Measurements from ENCODE around the gene BLOC1S5. TPM values are rescaled to one million over a fixed set of nuclear protein-coding genes. Genes with fewer than 3 reads are reported as not detected.

BLOC1S5 gene
- total RNA-seq, 1 donor from 2014 or later: 19.7 TPM

DNA sequence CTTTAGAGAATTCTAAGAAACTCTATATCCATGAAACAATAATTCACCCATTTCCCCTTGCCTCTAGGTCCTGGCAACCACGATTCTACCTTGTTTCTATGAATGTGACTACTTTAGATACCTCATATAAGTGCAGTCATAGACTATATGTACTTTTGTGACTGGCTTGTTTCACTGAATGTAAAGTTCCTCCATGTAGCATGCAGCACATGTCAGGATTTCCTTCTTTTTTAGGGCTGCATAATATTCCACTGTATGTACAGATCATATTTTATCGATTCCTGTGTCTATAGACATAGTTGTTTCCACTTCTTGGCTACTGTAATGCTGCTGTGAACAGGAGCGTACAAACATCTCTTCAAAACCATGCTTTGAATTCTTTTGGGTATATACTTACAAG lies 26.5 kb upstream of the BLOC1S5 start:
- no peak for DNase-seq (ENCODE audit: low spot score in 2 of 2, unreplicated experiment in 2 of 2)
- H3K36me3 Mint-ChIP-seq: peaks cover 69% of the 10 kb centered on the region
- no peak overlapping the region for H3K27ac Mint-ChIP-seq
- no peak overlapping the region for H3K4me3 Mint-ChIP-seq
- no peaks in the 10 kb centered on the region for H3K4me1 Mint-ChIP-seq
- no peaks in the 10 kb centered on the region for H3K27me3 Mint-ChIP-seq (ENCODE audit: low read depth)
- H3K9me3 Mint-ChIP-seq: peaks cover 27% of the 10 kb centered on the region
- TF ChIP-seq CTCF (IDR thresholded peaks at IDR 0.05; ENCODE audit: unreplicated experiment): no peak

- Mint-ChIP-seq H3K36me3 (peaks cover 59% of the 10 kb centered on the region), H3K4me1 (no peaks in the 10 kb centered on the region), H3K9me3 (peaks cover 27% of the 10 kb centered on the region), H3K27ac (no peak overlapping the region), H3K4me3 (no peak overlapping the region), H3K27me3 (ENCODE audit: low read depth) (no peaks in the 10 kb centered on the region)
- no peak for DNase-seq (ENCODE audit: low spot score in 2 of 2, unreplicated experiment in 2 of 2)
- no peak for TF ChIP-seq CTCF (IDR thresholded peaks at IDR 0.05; ENCODE audit: unreplicated experiment)
Measured at GRCh38 chr6:8088886-8089285, 24.7 kb upstream of the BLOC1S5 start.

GRCh38 chr6:8087870-8088754 lies 23.9 kb upstream of the BLOC1S5 start:
- H3K27me3 Mint-ChIP-seq (ENCODE audit: low read depth): no peaks in the 10 kb centered on the region
- H3K27ac Mint-ChIP-seq: no peak overlapping the region
- H3K4me1 Mint-ChIP-seq: no peaks in the 10 kb centered on the region
- H3K9me3 Mint-ChIP-seq: peaks cover 27% of the 10 kb centered on the region
- no peak for TF ChIP-seq CTCF (IDR thresholded peaks at IDR 0.05; ENCODE audit: unreplicated experiment)
- H3K4me3 Mint-ChIP-seq: no peak overlapping the region
- peaks cover 57% of the 10 kb centered on the region for H3K36me3 Mint-ChIP-seq
- DNase-seq (ENCODE audit: low spot score in 2 of 2, unreplicated experiment in 2 of 2): no peak

GRCh38 chr6:8086755-8087306 lies 22.6 kb upstream of the BLOC1S5 start:
- Mint-ChIP-seq H3K27me3 (ENCODE audit: low read depth) (no peaks in the 10 kb centered on the region), H3K4me3 (no peak overlapping the region), H3K36me3 (peaks cover 52% of the 10 kb centered on the region), H3K9me3 (peaks cover 27% of the 10 kb centered on the region), H3K4me1 (peaks cover under 1% of the 10 kb centered on the region), H3K27ac (no peak overlapping the region)
- TF ChIP-seq CTCF (IDR thresholded peaks at IDR 0.05; ENCODE audit: unreplicated experiment): no peak
- no peak for DNase-seq (ENCODE audit: low spot score in 2 of 2, unreplicated experiment in 2 of 2)

DNA sequence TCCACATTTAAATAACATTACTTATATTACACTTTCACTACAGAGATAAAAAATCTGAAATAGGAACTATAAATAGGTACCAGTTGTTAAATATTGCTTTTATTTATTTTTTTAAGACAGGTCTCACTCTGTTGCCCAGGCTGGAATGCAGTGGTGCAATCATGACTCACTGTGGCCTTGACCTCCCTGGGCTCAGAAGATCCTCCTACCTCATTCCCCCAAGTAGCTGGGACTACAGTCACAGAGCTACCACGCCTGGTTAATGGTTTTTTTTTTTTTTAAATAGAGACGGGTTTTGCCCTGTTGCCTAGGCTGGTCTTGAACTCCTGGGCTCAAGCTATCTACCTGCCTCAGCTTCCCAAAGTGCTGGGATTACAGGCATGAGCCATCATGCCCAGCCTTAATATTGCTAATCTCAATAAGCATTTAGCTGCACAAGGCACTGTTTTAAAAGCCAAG lies 20.9 kb upstream of the BLOC1S5 start:
- no peaks in the 10 kb centered on the region for H3K27me3 Mint-ChIP-seq (ENCODE audit: low read depth)
- TF ChIP-seq CTCF (IDR thresholded peaks at IDR 0.05; ENCODE audit: unreplicated experiment): no peak
- no peak for DNase-seq (ENCODE audit: low spot score in 2 of 2, unreplicated experiment in 2 of 2)
- H3K36me3 Mint-ChIP-seq: peaks cover 40% of the 10 kb centered on the region
- H3K4me1 Mint-ChIP-seq: peaks cover 12% of the 10 kb centered on the region
- peaks cover 16% of the 10 kb centered on the region for H3K9me3 Mint-ChIP-seq
- no peak overlapping the region for H3K4me3 Mint-ChIP-seq
- H3K27ac Mint-ChIP-seq: no peak overlapping the region
